Endothelial cell of umbilical vein (primary cell): Measurements from ENCODE around the gene CACNA2D2.

Experiments used
- CTCF ChIP-seq, 2 donors: IDR thresholded peaks; 1 replicate in 1 of 2; 2 replicates in 1 of 2; pipeline ENCODE4 v1.5.1; 2011; ENCODE audit warnings: low read length in 2 of 2, mild to moderate bottlenecking in 2 of 2, moderate library complexity in 2 of 2, control low read depth in 1 of 2, inconsistent platforms in 1 of 2, low read depth in 1 of 2; ENCODE audit not compliant: insufficient read depth in 1 of 2; ENCODE audit errors: extremely low read depth in 1 of 2
- POLR2A ChIP-seq: IDR thresholded peaks from 2 replicates; pipeline ENCODE4 v1.6.1; 2012; ENCODE audit warnings: low read depth, mild to moderate bottlenecking, control low read depth, low read length

GRCh38 chr3:50314816-50315215 lies 188.6 kb downstream of the CACNA2D2 start:
- peak; percentile 85 for TF ChIP-seq POLR2A
- TF ChIP-seq CTCF (IDR thresholded peaks at IDR 0.05; ENCODE audit: extremely low read depth in 1 of 2, insufficient read depth in 1 of 2, low read depth in 1 of 2, low read length in 2 of 2): no peak
